Fibroblast of pulmonary artery (primary cell): Measurements from ENCODE around the gene LRRC8B.
"Not testable (repeated sequence)": the region's sequence is repeated elsewhere in the genome, so short reads cannot be mapped to it uniquely, and the experiment has no call there.

Experiments
- DNase-seq: peaks from one replicate; pipeline ENCODE4 v3.0.0-alpha.2; 2010; ENCODE audit warnings: low read depth
- H3K4me3 ChIP-seq: replicated peaks from 2 replicates; pipeline ENCODE4 v1.5.1; 2011; ENCODE audit warnings: low read depth, mild to moderate bottlenecking, control low read depth, low read length, moderate library complexity
- TF ChIP-seq, protein P1 (sequence below): IDR thresholded peaks from 2 replicates; pipeline ENCODE4 v1.5.1; 2011; ENCODE audit warnings: mild to moderate bottlenecking, control low read depth, low read length, inconsistent platforms; ENCODE audit errors: missing control alignments

Gene LRRC8B

DNA sequence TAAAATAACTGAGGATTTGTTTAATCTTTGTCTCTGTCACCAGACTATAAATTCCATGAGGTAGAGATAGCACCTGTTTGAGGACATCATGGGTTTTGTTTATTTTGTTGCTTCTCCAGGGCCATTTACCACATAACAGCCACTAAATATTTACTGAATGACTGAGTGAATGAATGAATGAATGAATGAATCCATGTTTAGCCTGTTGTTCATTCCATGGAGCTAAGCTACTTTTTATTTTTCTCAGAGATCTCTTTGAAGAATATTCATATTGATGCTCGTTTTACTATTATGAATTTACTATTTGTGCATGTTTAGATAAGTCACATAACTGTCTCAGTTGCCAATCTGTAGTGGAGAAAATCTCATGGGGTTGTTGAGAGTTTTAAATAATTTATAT lies 17.7 kb downstream of the LRRC8B start:
- no peak overlapping the region for H3K4me3 ChIP-seq
- DNase-seq: no peak
- TF ChIP-seq, protein P1, sequence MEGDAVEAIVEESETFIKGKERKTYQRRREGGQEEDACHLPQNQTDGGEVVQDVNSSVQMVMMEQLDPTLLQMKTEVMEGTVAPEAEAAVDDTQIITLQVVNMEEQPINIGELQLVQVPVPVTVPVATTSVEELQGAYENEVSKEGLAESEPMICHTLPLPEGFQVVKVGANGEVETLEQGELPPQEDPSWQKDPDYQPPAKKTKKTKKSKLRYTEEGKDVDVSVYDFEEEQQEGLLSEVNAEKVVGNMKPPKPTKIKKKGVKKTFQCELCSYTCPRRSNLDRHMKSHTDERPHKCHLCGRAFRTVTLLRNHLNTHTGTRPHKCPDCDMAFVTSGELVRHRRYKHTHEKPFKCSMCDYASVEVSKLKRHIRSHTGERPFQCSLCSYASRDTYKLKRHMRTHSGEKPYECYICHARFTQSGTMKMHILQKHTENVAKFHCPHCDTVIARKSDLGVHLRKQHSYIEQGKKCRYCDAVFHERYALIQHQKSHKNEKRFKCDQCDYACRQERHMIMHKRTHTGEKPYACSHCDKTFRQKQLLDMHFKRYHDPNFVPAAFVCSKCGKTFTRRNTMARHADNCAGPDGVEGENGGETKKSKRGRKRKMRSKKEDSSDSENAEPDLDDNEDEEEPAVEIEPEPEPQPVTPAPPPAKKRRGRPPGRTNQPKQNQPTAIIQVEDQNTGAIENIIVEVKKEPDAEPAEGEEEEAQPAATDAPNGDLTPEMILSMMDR: no peak

DNA sequence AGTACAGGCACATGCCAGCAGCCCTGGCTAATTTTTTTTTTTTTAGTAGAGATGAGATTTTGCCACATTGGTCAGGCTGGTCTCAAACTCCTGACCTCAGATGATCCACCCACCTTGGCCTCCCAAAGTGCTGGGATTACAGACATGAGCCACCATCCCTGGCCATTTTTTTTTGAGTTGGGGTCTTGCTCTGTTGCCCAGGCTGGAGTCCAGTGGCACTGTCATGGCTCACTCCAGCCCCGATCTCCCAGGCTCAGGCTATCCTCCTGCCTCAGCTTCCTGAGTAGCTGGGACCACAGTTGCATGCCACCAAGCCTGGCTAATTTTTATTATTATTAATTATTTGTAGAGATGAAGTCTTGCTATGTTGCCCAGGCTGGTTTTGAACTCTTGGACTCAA lies 19.0 kb downstream of the LRRC8B start:
- DNase-seq, H3K4me3 ChIP-seq: not testable (repeated sequence)

DNA sequence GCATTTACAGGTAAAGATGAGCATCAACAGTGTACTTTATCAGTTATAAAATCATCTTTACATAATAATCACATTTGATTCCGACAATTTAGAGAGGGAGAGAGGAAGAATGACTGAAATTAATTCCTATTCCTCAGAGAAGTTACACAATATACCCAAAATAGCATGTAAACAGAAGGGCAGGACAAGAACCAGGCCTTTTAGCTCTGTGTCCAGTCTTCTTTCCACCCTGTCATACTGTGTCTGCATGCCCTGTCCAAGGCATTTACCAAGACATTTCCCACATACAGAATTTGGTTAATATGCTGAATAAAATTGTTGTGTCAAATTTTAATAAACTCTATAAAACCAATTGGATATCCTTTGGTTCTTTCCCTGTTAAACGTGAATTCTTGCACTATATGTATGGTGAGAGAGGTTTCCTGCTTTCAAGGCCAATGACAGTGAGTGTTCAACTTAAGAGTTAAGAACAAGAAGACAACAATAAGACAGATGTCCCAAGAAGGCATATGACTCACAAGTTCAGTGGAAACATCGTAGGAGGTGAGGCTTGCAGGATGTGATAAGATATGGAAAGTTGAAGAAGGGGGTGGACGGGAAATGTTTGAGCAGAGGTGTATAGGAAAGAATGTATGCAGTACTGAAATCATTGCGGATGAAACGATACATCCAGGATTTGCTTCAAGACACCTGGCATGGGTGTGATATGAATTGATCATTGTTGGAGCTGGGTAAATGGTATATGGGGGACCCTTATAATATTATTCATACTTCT lies 20.8 kb downstream of the LRRC8B start:
- peak; percentile 82 for DNase-seq
- TF ChIP-seq, protein P1: no peak
- no peak overlapping the region for H3K4me3 ChIP-seq

DNA sequence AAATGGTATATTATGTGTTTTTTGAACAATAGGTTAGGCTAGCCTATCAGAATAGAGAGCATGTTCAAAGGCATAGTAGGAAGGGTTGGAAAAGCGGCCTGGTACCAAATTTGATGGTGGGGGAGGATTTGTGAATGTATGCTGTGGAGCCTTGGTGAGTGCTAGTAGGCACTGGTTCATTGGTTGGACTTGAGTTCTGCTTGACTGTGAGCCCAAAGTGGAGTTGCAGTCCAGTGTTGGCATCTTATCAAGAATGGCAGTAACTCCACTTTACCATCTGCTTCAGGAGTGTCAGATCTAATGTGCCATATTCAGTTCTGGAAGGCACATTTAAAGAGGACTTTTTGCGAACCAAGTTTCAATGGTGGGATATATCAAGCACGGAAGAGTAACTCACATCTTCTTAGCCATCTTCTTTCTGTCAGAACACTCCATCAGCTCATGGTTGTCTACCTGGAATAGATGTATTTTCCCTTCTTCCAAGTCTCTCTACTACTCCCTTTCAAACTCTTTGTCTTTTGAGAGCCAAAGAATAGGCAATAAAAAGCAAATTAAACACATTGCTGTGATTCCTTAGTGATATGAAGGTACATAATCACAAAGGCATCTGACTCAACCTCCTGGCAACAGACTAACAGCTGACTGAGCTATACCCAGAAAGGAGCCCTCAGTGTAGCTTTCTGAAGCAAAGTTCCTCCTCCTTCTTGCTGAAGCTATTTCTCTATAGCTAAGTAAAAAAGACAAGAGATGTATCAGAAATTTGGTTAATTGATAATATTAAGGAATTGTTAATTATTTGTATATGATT lies 21.7 kb downstream of the LRRC8B start:
- TF ChIP-seq, protein P1: no peak
- no peak overlapping the region for H3K4me3 ChIP-seq
- DNase-seq: peak; percentile 58

DNA sequence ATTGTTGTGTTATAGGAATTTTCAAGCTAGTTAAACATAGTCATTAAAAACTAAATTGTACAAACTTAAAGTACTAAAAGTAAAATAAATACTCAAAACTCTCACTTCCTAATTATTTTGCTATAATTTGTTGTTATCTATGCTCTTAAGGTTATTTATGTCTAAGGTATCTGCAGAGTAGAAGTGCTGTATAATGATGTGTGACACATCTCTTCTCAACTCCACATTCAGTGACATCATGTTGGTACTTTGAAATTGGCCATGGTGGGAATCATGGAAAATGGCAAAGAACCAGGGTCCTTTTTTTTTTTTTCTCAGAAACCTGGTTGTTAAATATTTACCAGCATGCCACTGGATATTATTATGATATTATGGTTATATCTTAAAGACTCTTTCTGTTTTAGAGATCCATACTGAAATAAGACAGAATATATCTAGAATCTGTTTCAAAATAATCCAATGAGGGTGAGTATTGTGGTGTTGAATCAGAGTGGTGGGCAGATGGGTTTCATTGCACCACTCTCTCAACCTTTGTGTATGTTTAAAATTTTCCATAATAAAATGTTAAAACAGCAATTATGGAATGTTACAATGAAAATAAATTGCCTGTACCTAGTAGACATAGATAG lies 22.4 kb downstream of the LRRC8B start:
- TF ChIP-seq, protein P1: no peak
- no peak overlapping the region for H3K4me3 ChIP-seq
- no peak for DNase-seq

DNA sequence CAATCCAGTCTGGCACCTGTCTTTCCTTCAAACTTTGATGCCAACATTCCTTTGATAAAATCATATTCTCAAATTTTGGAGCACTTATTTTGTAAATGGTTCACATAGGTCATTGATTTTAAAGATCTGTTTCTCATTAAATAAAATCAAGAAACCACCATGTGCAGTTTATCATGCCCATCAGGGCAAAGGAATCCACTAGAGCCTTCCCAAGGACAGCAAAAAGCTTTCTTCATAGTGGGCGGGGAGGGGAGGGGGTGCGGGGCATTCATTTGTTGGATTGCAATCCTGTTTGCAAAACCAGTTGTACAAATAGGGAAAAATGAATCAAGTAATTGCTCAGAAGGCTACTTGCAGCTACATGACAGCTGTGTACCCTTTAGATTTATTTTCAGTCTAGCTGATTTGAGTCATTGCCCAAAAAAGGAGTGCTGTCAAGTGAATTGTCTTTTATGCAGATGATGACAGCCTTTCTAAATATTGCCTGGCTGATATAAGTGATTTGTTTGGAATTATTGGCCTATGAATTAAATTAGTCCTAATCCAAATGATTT lies 23.0 kb downstream of the LRRC8B start:
- H3K4me3 ChIP-seq: no peak overlapping the region
- TF ChIP-seq, protein P1: no peak
- DNase-seq: peak; percentile 78
